Measurements from ENCODE around the gene GTF3C1. TPM values are rescaled to one million over a fixed set of nuclear protein-coding genes. Genes with fewer than 3 reads are reported as not detected.

The GTF3C1 gene
- total and polyA plus RNA-seq, 2 experiments from 2014 or later = 33.4 to 52.1 TPM

GRCh38 chr16:27473101-27473900, 76.4 kb downstream of the GTF3C1 start:
- H3K79me2 ChIP-seq (ENCODE audit: insufficient read depth) = no peaks in the 10 kb centered on the region
- H3K4me2 ChIP-seq (ENCODE audit: unreplicated experiment) = no peak overlapping the region
- in situ Hi-C loops (cut with MboI) = no loop called here
- H4K20me1 ChIP-seq (ENCODE audit: insufficient read depth) = no peaks in the 10 kb centered on the region
- H3K27me3 ChIP-seq (replicated peaks; ENCODE audit: insufficient read depth) = no peaks in the 10 kb centered on the region
- H3K9me3 ChIP-seq (ENCODE audit: low read depth) = no peaks in the 10 kb centered on the region
- peaks cover 16% of the 10 kb centered on the region for H3F3A ChIP-seq (ENCODE audit: insufficient read depth)
- H3K4me1 ChIP-seq (ENCODE audit: insufficient read depth) = peaks cover 21% of the 10 kb centered on the region
- WGBS, 2 experiments (ENCODE audit: low coverage in 1 of 2, low lambda C conversion rate in 2 of 2, missing lambda C conversion rate in 2 of 2) = 97 to 99% methylated on average over 7 to 9 of the region's 9 CpGs
- no peak overlapping the region for H2AFZ ChIP-seq
- H3K36me3 ChIP-seq (ENCODE audit: low read depth) = peaks cover 45% of the 10 kb centered on the region
- no peak overlapping the region for H3K4me3 ChIP-seq
- no peak overlapping the region for H3K9ac ChIP-seq
- H3K27ac ChIP-seq = no peak overlapping the region
- DNase-seq = no peak
- TF ChIP-seq EZH2phosphoT487 (IDR thresholded peaks at IDR 0.05; ENCODE audit: insufficient read depth, low read depth) = no peak
- no peak for TF ChIP-seq EZH2 (IDR thresholded peaks at IDR 0.05; ENCODE audit: insufficient read depth, poor library complexity, severe bottlenecking)
- H3K9me2 ChIP-seq (ENCODE audit: insufficient read depth) = no peaks in the 10 kb centered on the region

GRCh38 chr16:27472091-27473020, 77.4 kb downstream of the GTF3C1 start:
- H3K4me1 ChIP-seq (ENCODE audit: insufficient read depth) = peaks cover 21% of the 10 kb centered on the region
- no peaks in the 10 kb centered on the region for H4K20me1 ChIP-seq (ENCODE audit: insufficient read depth)
- no peak overlapping the region for H3K9ac ChIP-seq
- no peak overlapping the region for H2AFZ ChIP-seq
- DNase-seq = no peak
- in situ Hi-C loops (cut with MboI) = no loop called here
- WGBS, 2 experiments (ENCODE audit: low coverage in 1 of 2, low lambda C conversion rate in 2 of 2, missing lambda C conversion rate in 2 of 2) = 96 to 98% methylated on average over 15 of the region's 15 CpGs
- H3K27me3 ChIP-seq (replicated peaks; ENCODE audit: insufficient read depth) = no peaks in the 10 kb centered on the region
- H3K27ac ChIP-seq = no peak overlapping the region
- H3K9me3 ChIP-seq (ENCODE audit: low read depth) = no peaks in the 10 kb centered on the region
- peaks cover 15% of the 10 kb centered on the region for H3F3A ChIP-seq (ENCODE audit: insufficient read depth)
- H3K4me3 ChIP-seq = no peak overlapping the region
- no peaks in the 10 kb centered on the region for H3K79me2 ChIP-seq (ENCODE audit: insufficient read depth)
- H3K4me2 ChIP-seq (ENCODE audit: unreplicated experiment) = no peak overlapping the region
- H3K9me2 ChIP-seq (ENCODE audit: insufficient read depth) = no peaks in the 10 kb centered on the region
- TF ChIP-seq EZH2phosphoT487 (IDR thresholded peaks at IDR 0.05; ENCODE audit: insufficient read depth, low read depth) (no peak), EZH2 (IDR thresholded peaks at IDR 0.05; ENCODE audit: insufficient read depth, poor library complexity, severe bottlenecking) (no peak)
- peaks cover 45% of the 10 kb centered on the region for H3K36me3 ChIP-seq (ENCODE audit: low read depth)

- in situ Hi-C loops (cut with MboI) = no loop called here
- Histone ChIP-seq H3K4me3 (no peak overlapping the region), H4K20me1 (ENCODE audit: insufficient read depth) (no peaks in the 10 kb centered on the region), H3K9me2 (ENCODE audit: insufficient read depth) (no peaks in the 10 kb centered on the region), H3K27me3 (replicated peaks; ENCODE audit: insufficient read depth) (no peaks in the 10 kb centered on the region), H2AFZ (no peak overlapping the region), H3K79me2 (ENCODE audit: insufficient read depth) (no peaks in the 10 kb centered on the region), H3K27ac (no peak overlapping the region), H3K36me3 (ENCODE audit: low read depth) (peaks cover 42% of the 10 kb centered on the region), H3K4me2 (ENCODE audit: unreplicated experiment) (no peak overlapping the region), H3F3A (ENCODE audit: insufficient read depth) (peaks cover 9% of the 10 kb centered on the region), H3K4me1 (ENCODE audit: insufficient read depth) (peaks cover 19% of the 10 kb centered on the region), H3K9me3 (ENCODE audit: low read depth) (no peaks in the 10 kb centered on the region), H3K9ac (no peak overlapping the region)
- TF ChIP-seq EZH2 (IDR thresholded peaks at IDR 0.05; ENCODE audit: insufficient read depth, poor library complexity, severe bottlenecking) = no peak
- TF ChIP-seq EZH2phosphoT487 (IDR thresholded peaks at IDR 0.05; ENCODE audit: insufficient read depth, low read depth) = no peak
- DNase-seq = no peak
- WGBS, 2 experiments (ENCODE audit: low coverage in 1 of 2, low lambda C conversion rate in 2 of 2, missing lambda C conversion rate in 2 of 2) = 94% methylated on average over 19 of the region's 19 CpGs
These were observed 78.1 kb downstream of the GTF3C1 start for GRCh38 chr16:27471661-27472060.

GRCh38 chr16:27470567-27471431, 78.9 kb downstream of the GTF3C1 start:
- Histone ChIP-seq H3K4me1 (ENCODE audit: insufficient read depth) (peaks cover 11% of the 10 kb centered on the region), H3K27me3 (replicated peaks; ENCODE audit: insufficient read depth) (no peaks in the 10 kb centered on the region), H3K27ac (no peak overlapping the region), H2AFZ (no peak overlapping the region), H3K9me2 (ENCODE audit: insufficient read depth) (no peaks in the 10 kb centered on the region), H4K20me1 (ENCODE audit: insufficient read depth) (no peaks in the 10 kb centered on the region), H3K9ac (no peak overlapping the region), H3K4me3 (no peak overlapping the region), H3K36me3 (ENCODE audit: low read depth) (peaks cover 42% of the 10 kb centered on the region), H3K4me2 (ENCODE audit: unreplicated experiment) (no peak overlapping the region), H3K79me2 (ENCODE audit: insufficient read depth) (no peaks in the 10 kb centered on the region), H3F3A (ENCODE audit: insufficient read depth) (0 out of 2 replicates have a peak, but pooled peaks cover under 1% of the 10 kb centered on the region), H3K9me3 (ENCODE audit: low read depth) (no peaks in the 10 kb centered on the region)
- in situ Hi-C loops (cut with MboI) = no loop called here
- peak; percentile 64 for DNase-seq
- WGBS, 2 experiments (ENCODE audit: low coverage in 1 of 2, low lambda C conversion rate in 2 of 2, missing lambda C conversion rate in 2 of 2) = 67 to 72% methylated on average over 28 of the region's 28 CpGs
- TF ChIP-seq EZH2phosphoT487 (IDR thresholded peaks at IDR 0.05; ENCODE audit: insufficient read depth, low read depth) (no peak), EZH2 (IDR thresholded peaks at IDR 0.05; ENCODE audit: insufficient read depth, poor library complexity, severe bottlenecking) (no peak)
